ENCODE measurements around the gene RIMBP3C.
"Not testable (repeated sequence)": the region's sequence is repeated elsewhere in the genome, so short reads cannot be mapped to it uniquely, and the experiment has no call there.

The RIMBP3C gene

GRCh38 chr22:21551361-21551760 is at the start of gene RIMBP3C:
TSS of gene RIMBP3C (minus strand) at chr22:21551461. CDS start at chr22:21550976, 485 bp downstream.
- not testable (repeated sequence) for H3K4me3 ChIP-seq (ENCODE audit: low read depth, low read length); DNase-seq (ENCODE audit: low read depth)

- no peak for DNase-seq (ENCODE audit: low read depth)
- no peak overlapping the region for H3K4me3 ChIP-seq (ENCODE audit: low read depth, low read length)
- no peak for TF ChIP-seq CTCF (IDR thresholded peaks at IDR 0.05; ENCODE audit: insufficient read depth, low read depth, low read length, missing control alignments)
These were observed 48.0 kb upstream of the RIMBP3C start for GRCh38 chr22:21599053-21599893.

DNA sequence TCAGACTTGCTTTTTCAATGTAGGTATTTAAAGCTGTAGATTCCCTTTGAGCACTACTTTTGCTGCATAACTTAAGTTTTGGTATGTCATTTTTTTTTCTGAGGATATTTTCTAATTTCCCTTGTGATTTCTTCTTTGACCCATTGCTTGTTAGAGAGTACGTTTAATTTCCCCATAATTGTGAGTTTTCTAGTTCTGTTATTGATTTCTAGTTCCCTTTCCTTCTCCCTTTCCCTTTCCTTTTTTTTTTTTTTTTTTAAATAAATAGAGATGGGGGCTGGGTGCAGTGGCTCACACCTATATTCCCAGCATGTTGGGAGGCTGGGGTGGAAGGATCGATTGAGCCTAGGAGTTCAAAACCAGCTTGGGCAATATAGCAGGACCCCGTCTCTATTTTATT is 47.0 kb upstream of the RIMBP3C start:
- H3K4me3 ChIP-seq (ENCODE audit: low read depth, low read length) = no peak overlapping the region
- DNase-seq (ENCODE audit: low read depth) = no peak
- TF ChIP-seq CTCF (IDR thresholded peaks at IDR 0.05; ENCODE audit: insufficient read depth, low read depth, low read length, missing control alignments) = no peak

- H3K4me3 ChIP-seq (ENCODE audit: low read depth, low read length); DNase-seq (ENCODE audit: low read depth): not testable (repeated sequence)
These were observed 45.3 kb upstream of the RIMBP3C start for GRCh38 chr22:21596356-21597135.

DNA sequence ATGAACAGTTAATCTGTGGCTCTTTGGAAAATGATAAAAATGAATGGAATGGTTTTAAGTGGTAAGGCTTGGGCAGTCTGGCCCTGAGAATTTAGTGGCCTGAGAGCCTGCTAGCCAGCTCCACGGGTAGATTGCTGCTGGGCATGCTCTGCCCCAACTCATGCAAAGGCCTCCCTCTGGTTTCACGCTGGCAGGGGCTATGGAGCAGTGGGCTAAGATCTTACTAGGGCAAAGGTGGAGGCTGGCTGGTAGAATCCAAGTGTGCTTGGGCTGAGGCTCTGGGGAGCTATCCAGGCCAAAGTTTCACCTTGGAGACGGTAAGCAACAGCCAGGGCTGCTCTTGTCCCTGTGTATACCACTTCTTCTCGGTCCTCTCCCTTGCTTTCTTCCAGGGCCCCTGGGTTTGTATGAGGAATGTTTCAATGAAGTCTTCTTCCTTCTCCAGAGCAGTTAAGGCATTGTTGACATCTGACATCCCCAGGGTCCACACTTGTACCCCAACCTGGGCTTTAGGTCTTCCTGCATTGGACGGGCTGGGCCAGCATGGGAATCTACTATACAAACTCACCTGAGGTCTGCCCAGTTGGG is 43.7 kb upstream of the RIMBP3C start:
- no peak overlapping the region for H3K4me3 ChIP-seq (ENCODE audit: low read depth, low read length)
- no peak for TF ChIP-seq CTCF (IDR thresholded peaks at IDR 0.05; ENCODE audit: insufficient read depth, low read depth, low read length, missing control alignments)
- DNase-seq (ENCODE audit: low read depth) = no peak

- no peak for DNase-seq (ENCODE audit: low read depth)
- H3K4me3 ChIP-seq (ENCODE audit: low read depth, low read length) = no peak overlapping the region
- TF ChIP-seq CTCF (IDR thresholded peaks at IDR 0.05; ENCODE audit: insufficient read depth, low read depth, low read length, missing control alignments) = no peak
These were observed 42.4 kb upstream of the RIMBP3C start for GRCh38 chr22:21593406-21594232.

GRCh38 chr22:21592422-21592821 is 41.2 kb upstream of the RIMBP3C start:
- TF ChIP-seq CTCF (IDR thresholded peaks at IDR 0.05; ENCODE audit: insufficient read depth, low read depth, low read length, missing control alignments) = no peak
- DNase-seq (ENCODE audit: low read depth) = no peak
- no peak overlapping the region for H3K4me3 ChIP-seq (ENCODE audit: low read depth, low read length)
